Measurements from ENCODE around the gene DHRS9.

DHRS9 gene

DNA sequence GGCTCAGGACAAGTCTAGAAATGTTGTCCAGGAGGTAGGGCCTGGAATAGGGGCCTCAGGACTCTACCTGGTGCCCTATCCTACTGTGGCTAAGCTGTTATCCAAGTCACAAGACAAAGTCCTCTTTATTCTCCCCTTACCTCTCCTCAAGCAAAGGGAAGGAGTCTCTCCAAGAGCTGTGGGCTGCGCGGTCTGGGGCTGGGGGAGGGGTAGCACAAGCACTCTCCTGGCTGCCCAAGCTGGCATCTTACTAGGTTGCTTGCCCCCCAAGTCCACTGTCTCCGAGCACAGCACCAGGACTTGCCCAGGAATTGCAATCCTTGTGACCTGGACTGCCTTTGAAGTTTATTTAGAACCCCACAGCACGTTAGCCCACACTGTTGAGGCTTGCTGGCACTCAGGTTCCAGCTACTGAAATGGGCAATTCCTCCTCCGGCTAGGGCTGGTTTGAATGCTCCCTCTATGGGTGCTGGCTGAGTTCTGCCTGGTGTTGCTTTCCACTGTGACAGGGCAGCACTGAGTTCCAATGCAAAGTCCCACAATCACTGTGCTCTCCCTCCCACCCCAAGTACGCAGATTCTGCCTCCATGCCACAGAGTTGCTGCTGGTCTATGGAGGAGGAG is 18.5 kb downstream of the DHRS9 start:
- TF ChIP-seq ZNF565 (CRISPR knock-in tag; conservative IDR thresholded peaks at IDR 0.05; ENCODE audit: low read depth): no peak
- TF ChIP-seq, protein P1, sequence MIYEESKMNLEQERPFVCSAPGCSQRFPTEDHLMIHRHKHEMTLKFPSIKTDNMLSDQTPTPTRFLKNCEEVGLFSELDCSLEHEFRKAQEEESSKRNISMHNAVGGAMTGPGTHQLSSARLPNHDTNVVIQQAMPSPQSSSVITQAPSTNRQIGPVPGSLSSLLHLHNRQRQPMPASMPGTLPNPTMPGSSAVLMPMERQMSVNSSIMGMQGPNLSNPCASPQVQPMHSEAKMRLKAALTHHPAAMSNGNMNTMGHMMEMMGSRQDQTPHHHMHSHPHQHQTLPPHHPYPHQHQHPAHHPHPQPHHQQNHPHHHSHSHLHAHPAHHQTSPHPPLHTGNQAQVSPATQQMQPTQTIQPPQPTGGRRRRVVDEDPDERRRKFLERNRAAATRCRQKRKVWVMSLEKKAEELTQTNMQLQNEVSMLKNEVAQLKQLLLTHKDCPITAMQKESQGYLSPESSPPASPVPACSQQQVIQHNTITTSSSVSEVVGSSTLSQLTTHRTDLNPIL (CRISPR knock-in tag; IDR thresholded peaks at IDR 0.05; ENCODE audit: low read depth): no peak
- TF ChIP-seq GLIS3 (CRISPR knock-in tag; IDR thresholded peaks at IDR 0.05): no peak
- TF ChIP-seq ZNF70 (CRISPR knock-in tag; IDR thresholded peaks at IDR 0.05): no peak
- no peak for TF ChIP-seq SNAI2 (CRISPR knock-in tag; IDR thresholded peaks at IDR 0.05)
- no peak for TF ChIP-seq PATZ1 (CRISPR knock-in tag; IDR thresholded peaks at IDR 0.05; ENCODE audit: borderline replicate concordance)
- TF ChIP-seq ZC3H10 (CRISPR knock-in tag; IDR thresholded peaks at IDR 0.05): no peak
- no peak for TF ChIP-seq OSR1 (CRISPR knock-in tag; IDR thresholded peaks at IDR 0.05)
- no peak for TF ChIP-seq ESRRG (CRISPR knock-in tag; IDR thresholded peaks at IDR 0.05)
- no peak for TF ChIP-seq CSDC2 (CRISPR knock-in tag; IDR thresholded peaks at IDR 0.05)
- no peak for TF ChIP-seq PPARA (CRISPR knock-in tag; IDR thresholded peaks at IDR 0.05; ENCODE audit: borderline replicate concordance)
- TF ChIP-seq, protein P2, sequence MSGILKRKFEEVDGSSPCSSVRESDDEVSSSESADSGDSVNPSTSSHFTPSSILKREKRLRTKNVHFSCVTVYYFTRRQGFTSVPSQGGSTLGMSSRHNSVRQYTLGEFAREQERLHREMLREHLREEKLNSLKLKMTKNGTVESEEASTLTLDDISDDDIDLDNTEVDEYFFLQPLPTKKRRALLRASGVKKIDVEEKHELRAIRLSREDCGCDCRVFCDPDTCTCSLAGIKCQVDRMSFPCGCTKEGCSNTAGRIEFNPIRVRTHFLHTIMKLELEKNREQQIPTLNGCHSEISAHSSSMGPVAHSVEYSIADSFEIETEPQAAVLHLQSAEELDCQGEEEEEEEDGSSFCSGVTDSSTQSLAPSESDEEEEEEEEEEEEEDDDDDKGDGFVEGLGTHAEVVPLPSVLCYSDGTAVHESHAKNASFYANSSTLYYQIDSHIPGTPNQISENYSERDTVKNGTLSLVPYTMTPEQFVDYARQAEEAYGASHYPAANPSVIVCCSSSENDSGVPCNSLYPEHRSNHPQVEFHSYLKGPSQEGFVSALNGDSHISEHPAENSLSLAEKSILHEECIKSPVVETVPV (CRISPR knock-in tag; IDR thresholded peaks at IDR 0.05): no peak
- no peak for TF ChIP-seq ISL1 (CRISPR knock-in tag; IDR thresholded peaks at IDR 0.05)
- ATAC-seq: no peak

GRCh38 chr2:169089182-169089581 is 19.8 kb downstream of the DHRS9 start:
- TF ChIP-seq ARNTL (CRISPR knock-in tag; IDR thresholded peaks at IDR 0.05; ENCODE audit: borderline replicate concordance, low read depth): no peak
- no peak for TF ChIP-seq ISL1 (CRISPR knock-in tag; IDR thresholded peaks at IDR 0.05)
- TF ChIP-seq RARB (CRISPR knock-in tag; IDR thresholded peaks at IDR 0.05): no peak
- TF ChIP-seq, protein P2 (CRISPR knock-in tag; IDR thresholded peaks at IDR 0.05): no peak
- ATAC-seq: no peak

GRCh38 chr2:169090133-169090820 is 20.9 kb downstream of the DHRS9 start:
- TF ChIP-seq, protein P1 (CRISPR knock-in tag; IDR thresholded peaks at IDR 0.05; ENCODE audit: low read depth): no peak
- TF ChIP-seq CSDC2 (CRISPR knock-in tag; IDR thresholded peaks at IDR 0.05) (no peak), GLIS3 (CRISPR knock-in tag; IDR thresholded peaks at IDR 0.05) (no peak), TCF4 (CRISPR knock-in tag; IDR thresholded peaks at IDR 0.05; ENCODE audit: borderline replicate concordance) (no peak), OSR1 (CRISPR knock-in tag; IDR thresholded peaks at IDR 0.05) (no peak), BACH2 (CRISPR knock-in tag; IDR thresholded peaks at IDR 0.05; ENCODE audit: borderline replicate concordance) (no peak), ARNTL (CRISPR knock-in tag; IDR thresholded peaks at IDR 0.05; ENCODE audit: borderline replicate concordance, low read depth) (no peak), SNAI2 (CRISPR knock-in tag; IDR thresholded peaks at IDR 0.05) (no peak), ZC3H10 (CRISPR knock-in tag; IDR thresholded peaks at IDR 0.05) (no peak), ZFP30 (CRISPR knock-in tag; IDR thresholded peaks at IDR 0.05) (no peak), ISL1 (CRISPR knock-in tag; IDR thresholded peaks at IDR 0.05) (no peak), ZNF8 (CRISPR knock-in tag; IDR thresholded peaks at IDR 0.05) (no peak), TSHZ2 (CRISPR knock-in tag; IDR thresholded peaks at IDR 0.05) (no peak), ESRRG (CRISPR knock-in tag; IDR thresholded peaks at IDR 0.05) (no peak), ZFP3 (CRISPR knock-in tag; IDR thresholded peaks at IDR 0.05) (no peak)
- TF ChIP-seq, protein P3, sequence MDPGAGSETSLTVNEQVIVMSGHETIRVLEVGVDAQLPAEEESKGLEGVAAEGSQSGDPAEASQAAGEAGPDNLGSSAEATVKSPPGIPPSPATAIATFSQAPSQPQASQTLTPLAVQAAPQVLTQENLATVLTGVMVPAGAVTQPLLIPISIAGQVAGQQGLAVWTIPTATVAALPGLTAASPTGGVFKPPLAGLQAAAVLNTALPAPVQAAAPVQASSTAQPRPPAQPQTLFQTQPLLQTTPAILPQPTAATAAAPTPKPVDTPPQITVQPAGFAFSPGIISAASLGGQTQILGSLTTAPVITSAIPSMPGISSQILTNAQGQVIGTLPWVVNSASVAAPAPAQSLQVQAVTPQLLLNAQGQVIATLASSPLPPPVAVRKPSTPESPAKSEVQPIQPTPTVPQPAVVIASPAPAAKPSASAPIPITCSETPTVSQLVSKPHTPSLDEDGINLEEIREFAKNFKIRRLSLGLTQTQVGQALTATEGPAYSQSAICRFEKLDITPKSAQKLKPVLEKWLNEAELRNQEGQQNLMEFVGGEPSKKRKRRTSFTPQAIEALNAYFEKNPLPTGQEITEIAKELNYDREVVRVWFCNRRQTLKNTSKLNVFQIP (CRISPR knock-in tag; IDR thresholded peaks at IDR 0.05; ENCODE audit: borderline replicate concordance, low read depth): no peak
- TF ChIP-seq, protein P2 (CRISPR knock-in tag; IDR thresholded peaks at IDR 0.05): no peak
- no peak for ATAC-seq

Measured in SK-N-SH treated with all-trans-retinoic acid at 6 μM for 48 hours (cell line).